H9 (cell line): ENCODE results near the gene AP2A2. TPM values are rescaled to one million over a fixed set of nuclear protein-coding genes. Genes with fewer than 3 reads are reported as not detected.

Experiments
- DNase-seq: peaks from one replicate; pipeline ENCODE4 v3.0.0-alpha.2; 2017
- H2AFZ ChIP-seq: one replicate; pipeline ENCODE4 v1.6.1; 2013; ENCODE audit warnings: mild to moderate bottlenecking, low read length, control low read depth, moderate library complexity
- H2AK5ac ChIP-seq: 2 replicates; pipeline ENCODE4 v1.6.1; 2013; ENCODE audit warnings: low read length, control low read depth, mixed read lengths; ENCODE audit not compliant: insufficient read length
- H2BK120ac ChIP-seq: one replicate; pipeline ENCODE4 v1.6.1; 2013; ENCODE audit warnings: low read depth, mild to moderate bottlenecking, low read length, control low read depth, inconsistent platforms; ENCODE audit not compliant: poor library complexity, severe bottlenecking
- H2BK12ac ChIP-seq: 2 replicates; pipeline ENCODE4 v1.6.1; 2013; ENCODE audit warnings: low read length, control low read depth, mixed read lengths, low read depth; ENCODE audit not compliant: insufficient read length
- H2BK15ac ChIP-seq: 2 replicates; pipeline ENCODE4 v1.6.1; 2013; ENCODE audit warnings: low read depth, low read length, control low read depth
- H2BK20ac ChIP-seq: one replicate; pipeline ENCODE4 v1.6.1; 2013; ENCODE audit warnings: low read depth, mild to moderate bottlenecking, low read length, control low read depth, inconsistent platforms; ENCODE audit not compliant: poor library complexity, severe bottlenecking
- H2BK5ac ChIP-seq: 2 replicates; pipeline ENCODE4 v1.6.1; 2013; ENCODE audit warnings: low read length, control low read depth, mixed read lengths; ENCODE audit not compliant: insufficient read length
- H3K14ac ChIP-seq: 2 replicates; pipeline ENCODE4 v1.6.1; 2013; ENCODE audit warnings: low read length, control low read depth; ENCODE audit not compliant: insufficient read depth
- H3K18ac ChIP-seq: 2 replicates; pipeline ENCODE4 v1.6.1; 2013; ENCODE audit warnings: low read depth, mild to moderate bottlenecking, mixed read lengths, low read length, control low read depth; ENCODE audit not compliant: insufficient read length
- H3K23ac ChIP-seq: 2 replicates; pipeline ENCODE4 v1.6.1; 2013; ENCODE audit warnings: low read length, control low read depth, mixed read lengths, low read depth; ENCODE audit not compliant: insufficient read length
- H3K23me2 ChIP-seq: 2 replicates; pipeline ENCODE4 v1.6.1; 2013; ENCODE audit warnings: low read depth, mild to moderate bottlenecking, mixed read lengths, low read length, control low read depth; ENCODE audit not compliant: insufficient read length, poor library complexity, severe bottlenecking
- H3K27ac ChIP-seq: 2 replicates; pipeline ENCODE4 v1.5.1; 2013; ENCODE audit warnings: low read length, control low read depth, mixed read lengths, low read depth; ENCODE audit not compliant: insufficient read length
- H3K27me3 ChIP-seq: 2 replicates; pipeline ENCODE4 v1.6.1; 2013; ENCODE audit warnings: low read length, control low read depth, inconsistent platforms; ENCODE audit not compliant: insufficient read depth
- H3K4ac ChIP-seq: 2 replicates; pipeline ENCODE4 v1.6.1; 2013; ENCODE audit warnings: low read depth, mild to moderate bottlenecking, control low read depth, inconsistent platforms, low read length, moderate library complexity
- H3K4me1 ChIP-seq: 2 replicates; pipeline ENCODE4 v1.6.1; 2013; ENCODE audit warnings: low read length, control low read depth, inconsistent platforms; ENCODE audit not compliant: insufficient read depth
- H3K4me2 ChIP-seq: 2 replicates; pipeline ENCODE4 v1.6.1; 2013; ENCODE audit warnings: low read length, control low read depth, mixed read lengths; ENCODE audit not compliant: insufficient read length, insufficient read depth
- H3K56ac ChIP-seq: 2 replicates; pipeline ENCODE4 v1.6.1; 2013; ENCODE audit warnings: low read depth, mild to moderate bottlenecking, mixed read lengths, low read length, control low read depth; ENCODE audit not compliant: insufficient read length
- H3K79me1 ChIP-seq: 2 replicates; pipeline ENCODE4 v1.6.1; 2013; ENCODE audit warnings: low read depth, mild to moderate bottlenecking, moderate library complexity, low read length, control low read depth, inconsistent platforms; ENCODE audit not compliant: insufficient read depth, poor library complexity, severe bottlenecking
- H3K79me2 ChIP-seq: 2 replicates; pipeline ENCODE4 v1.6.1; 2013; ENCODE audit warnings: low read length, control low read depth, inconsistent platforms; ENCODE audit not compliant: insufficient read depth
- H3K9ac ChIP-seq: 2 replicates; pipeline ENCODE4 v1.6.1; 2013; ENCODE audit warnings: low read length, control low read depth, mixed read lengths; ENCODE audit not compliant: insufficient read length; ENCODE audit errors: extremely low read depth
- H3K9me3 ChIP-seq: one replicate; pipeline ENCODE4 v1.6.1; 2013; ENCODE audit warnings: low read depth, low read length, inconsistent platforms; ENCODE audit not compliant: control insufficient read depth
- H3T11ph ChIP-seq: one replicate; pipeline ENCODE4 v1.6.1; 2013; ENCODE audit warnings: mild to moderate bottlenecking, low read length, control low read depth, inconsistent platforms
- H4K20me1 ChIP-seq: one replicate; pipeline ENCODE4 v1.6.1; 2013; ENCODE audit not compliant: control insufficient read depth, insufficient read length, insufficient read depth
- H4K5ac ChIP-seq: 2 replicates; pipeline ENCODE4 v1.6.1; 2013; ENCODE audit warnings: low read depth, mild to moderate bottlenecking, mixed read lengths, low read length, control low read depth; ENCODE audit not compliant: insufficient read length
- H4K8ac ChIP-seq: replicated peaks from 2 replicates; pipeline ENCODE4 v1.6.1; 2013; ENCODE audit warnings: low read length, control low read depth, mixed read lengths, low read depth; ENCODE audit not compliant: insufficient read length
- H4K91ac ChIP-seq: 2 replicates; pipeline ENCODE4 v1.6.1; 2013; ENCODE audit warnings: low read depth, mild to moderate bottlenecking, moderate library complexity, mixed read lengths, low read length, control low read depth; ENCODE audit not compliant: insufficient read length
- H3K27ac Mint-ChIP-seq, 3 experiments: 2 replicates in 2 of 3; 3 replicates in 1 of 3; pipeline ENCODE4 v1.8.0; 2020 to 2021; ENCODE audit warnings: mixed read lengths in 3 of 3, mild to moderate bottlenecking in 1 of 3, moderate library complexity in 1 of 3
- H3K27me3 Mint-ChIP-seq: 2 replicates; pipeline ENCODE4 v1.8.0; 2021; ENCODE audit warnings: low read depth, mild to moderate bottlenecking, moderate library complexity, mixed read lengths
- H3K36me3 Mint-ChIP-seq, 3 experiments: 2 replicates in 2 of 3; 3 replicates in 1 of 3; pipeline ENCODE4 v1.8.0; 2020 to 2021; ENCODE audit warnings: low read depth in 3 of 3, mixed read lengths in 3 of 3; ENCODE audit not compliant: insufficient read depth in 1 of 3
- H3K4me1 Mint-ChIP-seq, 2 experiments: 2 replicates each; pipeline ENCODE4 v1.8.0; 2020; ENCODE audit warnings: mixed read lengths in 2 of 2
- H3K4me3 Mint-ChIP-seq, 2 experiments: 2 replicates in 1 of 2; 3 replicates in 1 of 2; pipeline ENCODE4 v1.8.0; 2020 to 2021; ENCODE audit warnings: mild to moderate bottlenecking in 2 of 2, mixed read lengths in 2 of 2, moderate library complexity in 1 of 2
- H3K9me3 Mint-ChIP-seq, 2 experiments: 2 replicates in 1 of 2; 3 replicates in 1 of 2; pipeline ENCODE4 v1.8.0; 2020; ENCODE audit warnings: mild to moderate bottlenecking in 2 of 2, mixed read lengths in 2 of 2, moderate library complexity in 1 of 2
- CTCF ChIP-seq: fragments of 200-600 bp; sonication (generic); conservative IDR thresholded peaks from 3 replicates; pipeline ENCODE4 v1.8.0; 2021; ENCODE audit warnings: antibody characterized with exemption, mild to moderate bottlenecking
- WGBS: extraction: QIAGEN DNeasy Blood & Tissue Kit; methylation state at CpG from one replicate; pipeline ENCODE4 v1.1.7; 2013; ENCODE audit warnings: missing lambda C conversion rate, low lambda C conversion rate, mixed read lengths; ENCODE audit not compliant: insufficient read length; ENCODE audit errors: extremely low coverage; 5-methylcytosine and 5-hydroxymethylcytosine counted together
- total RNA-seq: library from RNA; stranded (reverse); gene quantifications from 2 replicates; pipeline ENCODE4 v1.2.1, GENCODE V29; 2021

Gene AP2A2
- total RNA-seq, 1 experiment from 2014 or later = 53.7 TPM

DNA sequence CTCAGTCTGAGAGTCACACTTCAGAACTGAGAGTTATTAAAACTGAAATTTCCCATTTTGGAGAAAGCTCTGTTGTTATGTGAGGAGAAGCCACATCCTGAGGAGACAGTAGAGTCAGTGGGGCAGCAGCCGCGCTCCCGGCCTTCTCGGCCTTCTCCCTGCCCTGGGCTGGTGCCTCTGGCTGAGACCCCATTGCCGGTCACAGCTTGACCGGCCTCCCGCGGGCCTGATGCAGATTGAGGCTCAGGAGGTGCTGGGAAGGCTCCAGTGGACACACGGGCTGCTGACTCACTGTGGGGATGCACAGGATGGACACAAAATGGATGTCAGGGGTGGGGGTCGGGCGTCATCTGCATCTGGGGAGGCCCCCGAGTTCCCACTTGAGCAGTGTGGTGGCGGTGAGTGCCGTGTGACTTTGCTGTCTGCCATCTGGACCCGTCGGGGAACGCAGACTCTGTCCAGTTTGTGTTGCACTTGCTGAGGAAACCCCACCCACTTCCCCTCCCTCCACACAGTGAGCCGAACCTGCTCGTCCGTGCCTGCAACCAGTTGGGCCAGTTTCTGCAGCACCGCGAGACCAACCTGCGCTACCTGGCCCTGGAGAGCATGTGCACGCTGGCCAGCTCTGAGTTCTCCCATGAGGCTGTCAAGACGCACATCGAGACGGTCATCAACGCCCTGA, 60.7 kb downstream of the AP2A2 start:
- peaks cover 19 to 74% (median 74%) of the 10 kb centered on the region in 3 experiments for H3K36me3 Mint-ChIP-seq
- no peak overlapping the region; the same call in 1 of the 2 replicates for H3K14ac ChIP-seq

More for the DNA sequence above, 60.7 kb downstream of the AP2A2 start:
- Histone ChIP-seq H2BK5ac (no peak overlapping the region), H4K91ac (no peak overlapping the region), H4K20me1 (no peaks in the 10 kb centered on the region), H2BK15ac (no peak overlapping the region), H3K27me3 (no peaks in the 10 kb centered on the region), H2BK120ac (no peak overlapping the region), H3K4ac (no peak overlapping the region), H2BK20ac (no peak overlapping the region), H3K9ac (no peak overlapping the region), H3K79me2 (no peaks in the 10 kb centered on the region), H2BK12ac (no peak overlapping the region), H3K79me1 (no peaks in the 10 kb centered on the region), H3K18ac (no peak overlapping the region), H3K4me2 (no peak overlapping the region), H3K56ac (no peak overlapping the region), H3K4me1 (no peaks in the 10 kb centered on the region), H3K27ac (no peak overlapping the region), H4K5ac (no peak overlapping the region), H3K23me2 (no peaks in the 10 kb centered on the region), H3T11ph (no peak overlapping the region), H2AK5ac (no peak overlapping the region), H4K8ac (no peak overlapping the region), H2AFZ (no peak overlapping the region), H3K9me3 (no peaks in the 10 kb centered on the region), H3K23ac (no peak overlapping the region)
- Mint-ChIP-seq H3K4me1 (no peaks in the 10 kb centered on the region), H3K9me3 (no peaks in the 10 kb centered on the region), H3K4me3 (no peak overlapping the region), H3K27me3 (no peaks in the 10 kb centered on the region; the same call in 1 of the 2 replicates), H3K27ac (no peak overlapping the region)
- no CpG with 5 or more reads among the region's 28 CpGs for WGBS
- no peak for TF ChIP-seq CTCF
- no peak for DNase-seq
